HG02970 (cell line): Measurements from ENCODE around the gene CENPH.
"Not testable (repeated sequence)": the region's sequence is repeated elsewhere in the genome, so short reads cannot be mapped to it uniquely, and the experiment has no call there.

Experiments
- ATAC-seq: cut with Tn5 transposase; IDR thresholded peaks from one replicate; pipeline ENCODE4 v1.9.1; 2021; ENCODE audit warnings: mild to moderate bottlenecking, moderate library complexity, moderate number of reproducible peaks; ENCODE audit not compliant: unreplicated experiment, low FRiP score

Gene CENPH

DNA sequence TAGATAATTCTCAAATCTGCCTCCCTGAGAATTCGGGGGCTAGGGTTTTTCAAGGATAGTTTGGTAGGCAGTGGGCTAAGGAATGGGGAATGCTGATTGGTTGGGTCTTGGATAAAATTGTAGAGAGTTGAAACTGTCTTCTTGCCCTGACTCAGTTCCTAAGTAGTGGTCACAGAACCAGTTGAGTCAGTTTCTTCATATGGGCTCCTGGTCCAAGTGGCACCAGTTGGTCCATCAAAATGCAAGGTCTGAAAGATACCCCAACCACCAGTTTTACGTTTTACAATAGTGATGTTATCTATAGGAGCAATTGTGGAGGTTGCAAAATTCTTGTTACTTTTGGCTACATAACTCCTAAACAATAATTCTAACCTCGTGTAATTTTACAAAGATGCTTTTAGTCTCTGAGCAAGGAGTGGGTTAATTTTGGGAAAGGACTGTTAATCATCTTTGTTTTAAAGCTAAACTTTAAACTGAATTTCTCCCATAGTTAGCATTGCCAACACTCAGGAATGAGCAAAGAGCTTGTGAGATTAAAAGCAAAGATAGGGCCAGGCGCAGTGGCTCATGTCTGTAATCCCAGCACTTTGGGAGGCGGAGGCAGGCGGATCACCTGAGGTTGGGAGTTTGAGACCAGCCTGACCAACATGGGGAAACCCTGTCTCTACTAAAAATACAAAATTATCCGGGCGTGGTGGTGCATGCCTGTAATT lies 53.0 kb downstream of the CENPH start:
- ATAC-seq = no peak

- ATAC-seq = no peak
These were observed 55.6 kb downstream of the CENPH start for GRCh38 chr5:69245031-69245430.

DNA sequence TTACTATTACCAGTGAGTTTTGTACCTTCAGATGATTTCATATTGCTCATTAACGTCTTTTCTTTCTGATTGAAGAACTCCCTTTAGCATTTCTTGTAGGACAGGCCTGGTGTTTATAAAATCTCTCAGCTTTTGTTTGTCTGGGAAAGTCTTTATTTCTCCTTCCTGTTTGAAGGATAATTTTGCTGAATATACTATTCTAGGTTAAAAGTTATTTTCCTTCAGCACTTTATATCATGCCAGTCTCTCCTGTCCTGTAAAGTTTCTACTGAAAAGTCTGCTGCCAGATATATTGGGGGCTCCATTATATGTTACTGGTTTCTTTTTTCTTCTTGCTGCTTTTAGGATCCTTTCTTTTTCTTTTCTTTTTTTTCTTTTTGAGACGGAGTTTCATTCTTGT lies 58.6 kb downstream of the CENPH start:
- ATAC-seq = no peak

GRCh38 chr5:69250593-69250992 lies 61.2 kb downstream of the CENPH start:
- ATAC-seq = no peak

GRCh38 chr5:69252437-69252836 lies 63.1 kb downstream of the CENPH start:
- ATAC-seq = no peak

DNA sequence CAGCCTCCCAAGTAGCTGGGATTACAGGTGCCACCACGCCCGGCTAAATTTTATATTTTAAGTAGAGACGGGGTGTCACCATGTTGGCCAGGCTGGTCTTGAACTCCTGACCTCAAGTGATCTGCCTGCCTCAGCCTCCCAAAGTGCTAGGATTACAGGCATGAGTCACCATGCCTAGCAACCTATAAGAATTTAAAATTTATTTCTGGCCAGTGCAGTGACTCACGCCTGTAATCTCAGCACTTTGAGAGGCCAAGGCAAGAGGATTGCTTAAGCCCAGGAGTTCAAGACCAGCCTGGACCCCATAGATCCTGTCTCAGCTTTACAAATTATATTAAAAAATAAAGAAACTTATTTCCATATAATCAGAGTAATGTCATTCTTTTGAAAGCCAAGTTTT lies 66.6 kb downstream of the CENPH start:
- ATAC-seq = not testable (repeated sequence)

- no peak for ATAC-seq
These were observed 68.2 kb downstream of the CENPH start for GRCh38 chr5:69257577-69257976.
